GM23338 (cell line): ENCODE results near the gene NFAT5. TPM values are rescaled to one million over a fixed set of nuclear protein-coding genes. Genes with fewer than 3 reads are reported as not detected.
A peak's percentile ranks its signal among the peaks of the same experiment; 100 is the strongest.

ENCODE experiments used
- ATAC-seq: fragments of 200-7000 bp; cut with Tn5 transposase; 3 replicates; pipeline ENCODE4 v1.9.1; 2020
- DNase-seq: peaks from one replicate; pipeline ENCODE4 v3.0.0-alpha.2; 2015; ENCODE audit warnings: low spot score
- H2AFZ ChIP-seq: fragments of 200-600 bp; sonication (generic); 2 replicates; pipeline ENCODE4 v1.8.0; 2016; ENCODE audit warnings: antibody characterized with exemption, mild to moderate bottlenecking, moderate library complexity
- H3F3A ChIP-seq: fragments of 200-600 bp; sonication (generic); replicated peaks from 2 replicates; pipeline ENCODE4 v1.8.0; 2017; ENCODE audit warnings: antibody characterized with exemption, mixed run types, low read depth
- H3K27ac ChIP-seq: fragments of 200-600 bp; sonication (generic); 2 replicates; pipeline ENCODE4 v1.6.1; 2016; ENCODE audit warnings: low read depth
- H3K27me3 ChIP-seq: fragments of 200-600 bp; sonication (generic); 2 replicates; pipeline ENCODE4 v1.8.0; 2016; ENCODE audit warnings: mild to moderate bottlenecking, mixed run types, moderate library complexity; ENCODE audit not compliant: insufficient read depth
- H3K36me3 ChIP-seq: fragments of 200-600 bp; sonication (generic); 2 replicates; pipeline ENCODE4 v1.8.0; 2016; ENCODE audit warnings: mild to moderate bottlenecking; ENCODE audit not compliant: insufficient read depth
- H3K4me1 ChIP-seq: fragments of 200-600 bp; sonication (generic); 2 replicates; pipeline ENCODE4 v1.8.0; 2016; ENCODE audit warnings: mild to moderate bottlenecking, moderate library complexity; ENCODE audit not compliant: insufficient read depth
- H3K4me2 ChIP-seq: fragments of 200-600 bp; sonication (generic); 2 replicates; pipeline ENCODE4 v1.7.1; 2017; ENCODE audit warnings: mixed run types
- H3K4me3 ChIP-seq: fragments of 200-600 bp; sonication (generic); 2 replicates; pipeline ENCODE4 v1.6.1; 2016; ENCODE audit warnings: mixed run types
- H3K79me2 ChIP-seq: fragments of 200-600 bp; sonication (generic); replicated peaks from 2 replicates; pipeline ENCODE4 v1.8.0; 2017; ENCODE audit warnings: mild to moderate bottlenecking; ENCODE audit not compliant: insufficient read depth
- H3K9me2 ChIP-seq: fragments of 200-600 bp; sonication (generic); 2 replicates; pipeline ENCODE4 v1.8.0; 2017; ENCODE audit not compliant: insufficient read depth
- H4K20me1 ChIP-seq: fragments of 200-600 bp; sonication (generic); replicated peaks from 2 replicates; pipeline ENCODE4 v1.8.0; 2017; ENCODE audit warnings: mild to moderate bottlenecking; ENCODE audit not compliant: insufficient read depth
- H3K27ac Mint-ChIP-seq: 2 replicates; pipeline ENCODE4 v1.8.0; 2020; ENCODE audit warnings: inconsistent platforms, mild to moderate bottlenecking, moderate library complexity, mixed read lengths
- H3K27me3 Mint-ChIP-seq: 3 replicates; pipeline ENCODE4 v1.8.0; 2022; ENCODE audit warnings: low read depth, mild to moderate bottlenecking, moderate library complexity, mixed read lengths, inconsistent platforms; ENCODE audit not compliant: insufficient read depth, poor library complexity
- H3K36me3 Mint-ChIP-seq: 3 replicates; pipeline ENCODE4 v1.8.0; 2021; ENCODE audit warnings: low read depth, mild to moderate bottlenecking, inconsistent platforms, moderate library complexity, mixed read lengths
- H3K4me1 Mint-ChIP-seq: 3 replicates; pipeline ENCODE4 v1.8.0; 2020; ENCODE audit warnings: mild to moderate bottlenecking, inconsistent platforms, mixed read lengths
- H3K4me3 Mint-ChIP-seq: 3 replicates; pipeline ENCODE4 v1.8.0; 2021; ENCODE audit warnings: moderate library complexity, mild to moderate bottlenecking, inconsistent platforms, mixed read lengths
- H3K9me3 Mint-ChIP-seq: 3 replicates; pipeline ENCODE4 v1.8.0; 2020; ENCODE audit warnings: moderate library complexity, mild to moderate bottlenecking, inconsistent platforms, mixed read lengths
- CREB1 ChIP-seq: fragments of 250-450 bp; sonication (Bioruptor Pico); IDR thresholded peaks from 2 replicates; pipeline ENCODE4 v1.5.0; 2020; ENCODE audit warnings: low read depth, mild to moderate bottlenecking, moderate library complexity
- ETS1 ChIP-seq: IDR thresholded peaks from 2 replicates; pipeline ENCODE4 v1.6.1; 2016; ENCODE audit warnings: antibody characterized with exemption
- EZH2 ChIP-seq: fragments of 200-600 bp; sonication (generic); IDR thresholded peaks from one replicate; pipeline ENCODE4 v1.8.0; 2017; ENCODE audit warnings: antibody characterized with exemption, mild to moderate bottlenecking, low read depth; ENCODE audit not compliant: unreplicated experiment
- EZH2phosphoT487 ChIP-seq: fragments of 200-600 bp; sonication (generic); IDR thresholded peaks from one replicate; pipeline ENCODE4 v1.8.1; 2018; ENCODE audit warnings: antibody characterized with exemption; ENCODE audit not compliant: unreplicated experiment
- JUNB ChIP-seq: IDR thresholded peaks from one replicate; pipeline ENCODE4 v1.6.1; 2016; ENCODE audit warnings: antibody characterized with exemption; ENCODE audit not compliant: unreplicated experiment
- NANOG ChIP-seq: IDR thresholded peaks from 2 replicates; pipeline ENCODE4 v1.6.1; 2016; ENCODE audit warnings: antibody characterized with exemption, borderline replicate concordance
- POLR2AphosphoS5 ChIP-seq: IDR thresholded peaks from 2 replicates; pipeline ENCODE4 v1.6.1; 2016; ENCODE audit warnings: antibody characterized with exemption, low read depth
- REST ChIP-seq: IDR thresholded peaks from one replicate; pipeline ENCODE4 v1.6.1; 2018; ENCODE audit warnings: antibody characterized with exemption; ENCODE audit not compliant: unreplicated experiment
- STAT1 ChIP-seq: IDR thresholded peaks from one replicate; pipeline ENCODE4 v1.6.1; 2016; ENCODE audit warnings: antibody characterized with exemption; ENCODE audit not compliant: unreplicated experiment
- ZNF114 ChIP-seq: fragments of 250-450 bp; sonication (Bioruptor Pico); IDR thresholded peaks from 2 replicates; pipeline ENCODE4 v1.5.0; 2020; ENCODE audit warnings: mild to moderate bottlenecking, moderate library complexity
- ZNF331 ChIP-seq: fragments of 250-450 bp; sonication (Bioruptor Pico); IDR thresholded peaks from 2 replicates; pipeline ENCODE4 v1.5.0; 2020; ENCODE audit warnings: low read depth, mild to moderate bottlenecking, moderate library complexity
- polyA plus RNA-seq: library from polyadenylated mRNA; unstranded; fragments of >200 nt; fragmentation: Nextera tagmentation; extraction: Ambion mirVana; gene quantifications from 2 replicates; pipeline ENCODE4 v1.2.1, GENCODE V29; 2016
- total RNA-seq: library from RNA; depleted of rRNA; stranded (reverse); fragments of >200 nt; shearing (Covaris generic); gene quantifications from 2 replicates; pipeline ENCODE4 v1.2.3, GENCODE V29; 2014
- TF ChIP-seq, protein P1 (sequence below): fragments of 250-450 bp; sonication (Bioruptor Pico); IDR thresholded peaks from 2 replicates; pipeline ENCODE4 v1.5.0; 2020; ENCODE audit warnings: mild to moderate bottlenecking, moderate library complexity
- TF ChIP-seq, protein P2 (sequence below), 2 experiments: fragments of 200-600 bp in 1 of 2; sonication (generic) in 1 of 2; conservative IDR thresholded peaks; 2 replicates each; pipeline versions ENCODE4 v1.5.1 to v1.6.1; 2016 to 2017; ENCODE audit warnings: antibody characterized with exemption in 2 of 2, low read depth in 2 of 2, mild to moderate bottlenecking in 2 of 2, moderate library complexity in 1 of 2

Gene NFAT5
- total and polyA plus RNA-seq, 2 experiments from 2014 or later = 10.6 to 27.0 TPM

- no peaks in the 10 kb centered on the region for H3K27me3 ChIP-seq
- no peak overlapping the region for H3K4me3 Mint-ChIP-seq
- H3K4me2 ChIP-seq = no peak overlapping the region
- no peaks in the 10 kb centered on the region for H3K9me3 Mint-ChIP-seq
- peak overlapping the region; percentile 2; the same call in 1 of the 2 replicates for H3K27ac ChIP-seq
- H3K4me1 ChIP-seq = peaks cover 8% of the 10 kb centered on the region; the same call in 1 of the 2 replicates
- H3K36me3 Mint-ChIP-seq = no peaks in the 10 kb centered on the region
- no peaks in the 10 kb centered on the region for H3K36me3 ChIP-seq
- peaks cover 44% of the 10 kb centered on the region for H3K79me2 ChIP-seq
- no peaks in the 10 kb centered on the region for H3F3A ChIP-seq
- peak overlapping the region; percentile 44 for H3K27ac Mint-ChIP-seq
- peaks cover 32% of the 10 kb centered on the region for H3K4me1 Mint-ChIP-seq
- no peak overlapping the region for H3K4me3 ChIP-seq
- peaks cover 5% of the 10 kb centered on the region for H3K27me3 Mint-ChIP-seq
- no peak overlapping the region for H2AFZ ChIP-seq
- DNase-seq (no peak), ATAC-seq (no peak)
- no peaks in the 10 kb centered on the region for H4K20me1 ChIP-seq
- TF ChIP-seq NANOG (no peak), POLR2AphosphoS5 (no peak), ZNF331 (CRISPR knock-in tag) (no peak), ETS1 (no peak), CREB1 (CRISPR knock-in tag) (no peak), STAT1 (no peak), REST (no peak), ZNF114 (CRISPR knock-in tag) (no peak), JUNB (no peak), EZH2phosphoT487 (no peak), EZH2 (no peak)
- TF ChIP-seq, protein P1, sequence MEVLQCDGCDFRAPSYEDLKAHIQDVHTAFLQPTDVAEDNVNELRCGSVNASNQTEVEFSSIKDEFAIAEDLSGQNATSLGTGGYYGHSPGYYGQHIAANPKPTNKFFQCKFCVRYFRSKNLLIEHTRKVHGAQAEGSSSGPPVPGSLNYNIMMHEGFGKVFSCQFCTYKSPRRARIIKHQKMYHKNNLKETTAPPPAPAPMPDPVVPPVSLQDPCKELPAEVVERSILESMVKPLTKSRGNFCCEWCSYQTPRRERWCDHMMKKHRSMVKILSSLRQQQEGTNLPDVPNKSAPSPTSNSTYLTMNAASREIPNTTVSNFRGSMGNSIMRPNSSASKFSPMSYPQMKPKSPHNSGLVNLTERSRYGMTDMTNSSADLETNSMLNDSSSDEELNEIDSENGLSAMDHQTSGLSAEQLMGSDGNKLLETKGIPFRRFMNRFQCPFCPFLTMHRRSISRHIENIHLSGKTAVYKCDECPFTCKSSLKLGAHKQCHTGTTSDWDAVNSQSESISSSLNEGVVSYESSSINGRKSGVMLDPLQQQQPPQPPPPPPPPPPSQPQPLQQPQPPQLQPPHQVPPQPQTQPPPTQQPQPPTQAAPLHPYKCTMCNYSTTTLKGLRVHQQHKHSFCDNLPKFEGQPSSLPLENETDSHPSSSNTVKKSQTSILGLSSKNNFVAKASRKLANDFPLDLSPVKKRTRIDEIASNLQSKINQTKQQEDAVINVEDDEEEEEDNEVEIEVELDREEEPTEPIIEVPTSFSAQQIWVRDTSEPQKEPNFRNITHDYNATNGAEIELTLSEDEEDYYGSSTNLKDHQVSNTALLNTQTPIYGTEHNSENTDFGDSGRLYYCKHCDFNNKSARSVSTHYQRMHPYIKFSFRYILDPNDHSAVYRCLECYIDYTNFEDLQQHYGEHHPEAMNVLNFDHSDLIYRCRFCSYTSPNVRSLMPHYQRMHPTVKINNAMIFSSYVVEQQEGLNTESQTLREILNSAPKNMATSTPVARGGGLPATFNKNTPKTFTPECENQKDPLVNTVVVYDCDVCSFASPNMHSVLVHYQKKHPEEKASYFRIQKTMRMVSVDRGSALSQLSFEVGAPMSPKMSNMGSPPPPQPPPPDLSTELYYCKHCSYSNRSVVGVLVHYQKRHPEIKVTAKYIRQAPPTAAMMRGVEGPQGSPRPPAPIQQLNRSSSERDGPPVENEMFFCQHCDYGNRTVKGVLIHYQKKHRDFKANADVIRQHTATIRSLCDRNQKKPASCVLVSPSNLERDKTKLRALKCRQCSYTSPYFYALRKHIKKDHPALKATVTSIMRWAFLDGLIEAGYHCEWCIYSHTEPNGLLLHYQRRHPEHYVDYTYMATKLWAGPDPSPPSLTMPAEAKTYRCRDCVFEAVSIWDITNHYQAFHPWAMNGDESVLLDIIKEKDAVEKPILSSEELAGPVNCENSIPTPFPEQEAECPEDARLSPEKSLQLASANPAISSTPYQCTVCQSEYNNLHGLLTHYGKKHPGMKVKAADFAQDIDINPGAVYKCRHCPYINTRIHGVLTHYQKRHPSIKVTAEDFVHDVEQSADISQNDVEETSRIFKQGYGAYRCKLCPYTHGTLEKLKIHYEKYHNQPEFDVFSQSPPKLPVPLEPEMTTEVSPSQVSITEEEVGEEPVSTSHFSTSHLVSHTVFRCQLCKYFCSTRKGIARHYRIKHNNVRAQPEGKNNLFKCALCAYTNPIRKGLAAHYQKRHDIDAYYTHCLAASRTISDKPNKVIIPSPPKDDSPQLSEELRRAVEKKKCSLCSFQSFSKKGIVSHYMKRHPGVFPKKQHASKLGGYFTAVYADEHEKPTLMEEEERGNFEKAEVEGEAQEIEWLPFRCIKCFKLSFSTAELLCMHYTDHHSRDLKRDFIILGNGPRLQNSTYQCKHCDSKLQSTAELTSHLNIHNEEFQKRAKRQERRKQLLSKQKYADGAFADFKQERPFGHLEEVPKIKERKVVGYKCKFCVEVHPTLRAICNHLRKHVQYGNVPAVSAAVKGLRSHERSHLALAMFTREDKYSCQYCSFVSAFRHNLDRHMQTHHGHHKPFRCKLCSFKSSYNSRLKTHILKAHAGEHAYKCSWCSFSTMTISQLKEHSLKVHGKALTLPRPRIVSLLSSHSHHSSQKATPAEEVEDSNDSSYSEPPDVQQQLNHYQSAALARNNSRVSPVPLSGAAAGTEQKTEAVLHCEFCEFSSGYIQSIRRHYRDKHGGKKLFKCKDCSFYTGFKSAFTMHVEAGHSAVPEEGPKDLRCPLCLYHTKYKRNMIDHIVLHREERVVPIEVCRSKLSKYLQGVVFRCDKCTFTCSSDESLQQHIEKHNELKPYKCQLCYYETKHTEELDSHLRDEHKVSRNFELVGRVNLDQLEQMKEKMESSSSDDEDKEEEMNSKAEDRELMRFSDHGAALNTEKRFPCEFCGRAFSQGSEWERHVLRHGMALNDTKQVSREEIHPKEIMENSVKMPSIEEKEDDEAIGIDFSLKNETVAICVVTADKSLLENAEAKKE (CRISPR knock-in tag) = no peak
- TF ChIP-seq, protein P2, sequence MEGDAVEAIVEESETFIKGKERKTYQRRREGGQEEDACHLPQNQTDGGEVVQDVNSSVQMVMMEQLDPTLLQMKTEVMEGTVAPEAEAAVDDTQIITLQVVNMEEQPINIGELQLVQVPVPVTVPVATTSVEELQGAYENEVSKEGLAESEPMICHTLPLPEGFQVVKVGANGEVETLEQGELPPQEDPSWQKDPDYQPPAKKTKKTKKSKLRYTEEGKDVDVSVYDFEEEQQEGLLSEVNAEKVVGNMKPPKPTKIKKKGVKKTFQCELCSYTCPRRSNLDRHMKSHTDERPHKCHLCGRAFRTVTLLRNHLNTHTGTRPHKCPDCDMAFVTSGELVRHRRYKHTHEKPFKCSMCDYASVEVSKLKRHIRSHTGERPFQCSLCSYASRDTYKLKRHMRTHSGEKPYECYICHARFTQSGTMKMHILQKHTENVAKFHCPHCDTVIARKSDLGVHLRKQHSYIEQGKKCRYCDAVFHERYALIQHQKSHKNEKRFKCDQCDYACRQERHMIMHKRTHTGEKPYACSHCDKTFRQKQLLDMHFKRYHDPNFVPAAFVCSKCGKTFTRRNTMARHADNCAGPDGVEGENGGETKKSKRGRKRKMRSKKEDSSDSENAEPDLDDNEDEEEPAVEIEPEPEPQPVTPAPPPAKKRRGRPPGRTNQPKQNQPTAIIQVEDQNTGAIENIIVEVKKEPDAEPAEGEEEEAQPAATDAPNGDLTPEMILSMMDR (conservative IDR thresholded peaks at IDR 0.05; ENCODE audit: low read depth in 2 of 2) = no peak
- H3K9me2 ChIP-seq = no peaks in the 10 kb centered on the region
Observed at GRCh38 chr16:69613378-69614154, 47.8 kb downstream of the NFAT5 start.
